ENCODE measurements around the gene AJUBA.
"Not testable (repeated sequence)": the region's sequence is repeated elsewhere in the genome, so short reads cannot be mapped to it uniquely, and the experiment has no call there.

Gene AJUBA

DNA sequence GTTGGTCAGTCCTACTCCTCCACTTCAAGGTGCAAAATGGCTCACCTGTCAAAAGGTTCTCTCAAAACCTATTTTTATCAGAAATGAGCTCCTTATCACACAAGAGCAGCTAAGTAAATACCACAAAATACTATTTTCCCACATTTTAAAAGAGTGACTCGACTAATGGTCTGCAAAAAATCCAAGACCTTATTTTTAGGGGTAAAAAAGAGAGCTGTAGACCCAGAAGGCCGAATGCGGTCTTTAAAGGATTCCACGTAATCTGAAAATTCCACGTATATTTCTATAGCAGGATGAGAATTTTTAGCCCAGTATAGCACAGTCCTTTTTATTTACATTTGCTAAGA lies 23.8 kb upstream of the AJUBA start:
- Histone ChIP-seq H3K4me2 (ENCODE audit: low read depth, low read length, poor library complexity, severe bottlenecking) (peak overlapping the region; percentile 99), H3K9ac (ENCODE audit: low read depth, low read length, poor library complexity, severe bottlenecking) (peak overlapping the region; percentile 85), H3F3A (ENCODE audit: low read depth) (peaks cover 7% of the 10 kb centered on the region), H3K9me3 (ENCODE audit: insufficient read depth, low read depth, low read length) (no peaks in the 10 kb centered on the region), H3K36me3 (ENCODE audit: insufficient read depth, low read length) (no peaks in the 10 kb centered on the region), H2AFZ (ENCODE audit: low read length) (peak overlapping the region; percentile 83), H3K4me1 (ENCODE audit: insufficient read depth, low read length, poor library complexity, severe bottlenecking) (peaks cover 46% of the 10 kb centered on the region), H3K4me3 (ENCODE audit: low read length, poor library complexity, severe bottlenecking) (peak overlapping the region; percentile 96), H4K20me1 (ENCODE audit: insufficient read depth, low read length, poor library complexity, severe bottlenecking) (no peaks in the 10 kb centered on the region), H3K79me2 (ENCODE audit: insufficient read depth, low read length) (peaks cover 36% of the 10 kb centered on the region), H3K27me3 (ENCODE audit: insufficient read depth, low read length, poor library complexity, severe bottlenecking) (no peaks in the 10 kb centered on the region), H3K9me2 (replicated peaks; ENCODE audit: low read depth, low read length) (no peaks in the 10 kb centered on the region)
- TF ChIP-seq EZH2phosphoT487 (IDR thresholded peaks at IDR 0.05; ENCODE audit: borderline replicate concordance), result no peak
- TF ChIP-seq, protein P1, sequence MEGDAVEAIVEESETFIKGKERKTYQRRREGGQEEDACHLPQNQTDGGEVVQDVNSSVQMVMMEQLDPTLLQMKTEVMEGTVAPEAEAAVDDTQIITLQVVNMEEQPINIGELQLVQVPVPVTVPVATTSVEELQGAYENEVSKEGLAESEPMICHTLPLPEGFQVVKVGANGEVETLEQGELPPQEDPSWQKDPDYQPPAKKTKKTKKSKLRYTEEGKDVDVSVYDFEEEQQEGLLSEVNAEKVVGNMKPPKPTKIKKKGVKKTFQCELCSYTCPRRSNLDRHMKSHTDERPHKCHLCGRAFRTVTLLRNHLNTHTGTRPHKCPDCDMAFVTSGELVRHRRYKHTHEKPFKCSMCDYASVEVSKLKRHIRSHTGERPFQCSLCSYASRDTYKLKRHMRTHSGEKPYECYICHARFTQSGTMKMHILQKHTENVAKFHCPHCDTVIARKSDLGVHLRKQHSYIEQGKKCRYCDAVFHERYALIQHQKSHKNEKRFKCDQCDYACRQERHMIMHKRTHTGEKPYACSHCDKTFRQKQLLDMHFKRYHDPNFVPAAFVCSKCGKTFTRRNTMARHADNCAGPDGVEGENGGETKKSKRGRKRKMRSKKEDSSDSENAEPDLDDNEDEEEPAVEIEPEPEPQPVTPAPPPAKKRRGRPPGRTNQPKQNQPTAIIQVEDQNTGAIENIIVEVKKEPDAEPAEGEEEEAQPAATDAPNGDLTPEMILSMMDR (conservative IDR thresholded peaks at IDR 0.05; ENCODE audit: low read length), result no peak

DNA sequence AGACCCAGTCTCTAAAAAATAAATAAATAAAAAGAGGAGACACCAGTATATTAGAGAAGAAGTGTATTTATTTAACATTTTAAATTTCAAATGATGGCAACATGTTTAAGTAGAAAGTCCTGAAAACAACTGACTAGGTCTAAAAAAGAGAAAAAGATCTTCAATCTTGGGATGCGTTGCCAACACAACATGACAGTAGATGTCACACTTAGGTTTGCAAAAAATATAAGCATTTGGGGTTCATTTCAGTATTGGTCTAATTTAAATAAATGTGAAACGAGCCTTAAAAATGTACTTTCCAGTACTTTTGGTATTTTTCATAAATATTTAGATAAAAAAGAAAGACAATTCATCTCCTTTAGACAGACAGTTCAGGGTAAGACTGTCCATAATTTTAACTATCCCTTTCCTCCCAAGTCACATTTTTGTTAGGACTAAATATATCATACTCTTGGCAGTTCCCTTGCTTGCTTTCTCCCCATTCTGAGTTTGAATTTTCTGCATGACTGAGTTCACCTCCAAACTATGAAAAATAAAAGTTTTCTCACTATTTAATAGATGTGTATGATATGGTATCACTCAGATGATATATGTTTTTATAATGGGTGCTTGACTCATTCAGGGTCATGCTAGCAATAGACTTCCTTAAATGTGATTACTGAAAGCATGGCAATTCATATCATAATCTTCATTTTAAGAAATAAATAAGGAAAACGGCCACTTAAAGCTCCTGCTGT lies 23.3 kb upstream of the AJUBA start:
- H3K9me3 ChIP-seq (ENCODE audit: insufficient read depth, low read depth, low read length), result no peaks in the 10 kb centered on the region
- H3K4me3 ChIP-seq (ENCODE audit: low read length, poor library complexity, severe bottlenecking), result peak overlapping the region; percentile 96

GRCh38 chr14:23004274-23004673 lies 21.9 kb upstream of the AJUBA start:
- H2AFZ ChIP-seq (ENCODE audit: low read length); H3K4me2 ChIP-seq (ENCODE audit: low read depth, low read length, poor library complexity, severe bottlenecking); H3K9ac ChIP-seq (ENCODE audit: low read depth, low read length, poor library complexity, severe bottlenecking); H3F3A ChIP-seq (ENCODE audit: low read depth); H3K9me3 ChIP-seq (ENCODE audit: insufficient read depth, low read depth, low read length); H3K4me3 ChIP-seq (ENCODE audit: low read length, poor library complexity, severe bottlenecking); H4K20me1 ChIP-seq (ENCODE audit: insufficient read depth, low read length, poor library complexity, severe bottlenecking); H3K36me3 ChIP-seq (ENCODE audit: insufficient read depth, low read length); H3K27me3 ChIP-seq (ENCODE audit: insufficient read depth, low read length, poor library complexity, severe bottlenecking); H3K9me2 ChIP-seq (replicated peaks; ENCODE audit: low read depth, low read length): not testable (repeated sequence)
- Histone ChIP-seq H3K79me2 (ENCODE audit: insufficient read depth, low read length) (peaks cover 31% of the 10 kb centered on the region), H3K4me1 (ENCODE audit: insufficient read depth, low read length, poor library complexity, severe bottlenecking) (peaks cover 39% of the 10 kb centered on the region)

More for the DNA sequence above, 23.3 kb upstream of the AJUBA start:
- H4K20me1 ChIP-seq (ENCODE audit: insufficient read depth, low read length, poor library complexity, severe bottlenecking), result no peaks in the 10 kb centered on the region
- peak overlapping the region; percentile 85 for H3K9ac ChIP-seq (ENCODE audit: low read depth, low read length, poor library complexity, severe bottlenecking)
- no peaks in the 10 kb centered on the region for H3K27me3 ChIP-seq (ENCODE audit: insufficient read depth, low read length, poor library complexity, severe bottlenecking)
- H3K79me2 ChIP-seq (ENCODE audit: insufficient read depth, low read length), result peaks cover 36% of the 10 kb centered on the region
- no peak for TF ChIP-seq EZH2phosphoT487 (IDR thresholded peaks at IDR 0.05; ENCODE audit: borderline replicate concordance)
- TF ChIP-seq, protein P1 (conservative IDR thresholded peaks at IDR 0.05; ENCODE audit: low read length), result no peak
- H3K4me1 ChIP-seq (ENCODE audit: insufficient read depth, low read length, poor library complexity, severe bottlenecking), result peaks cover 46% of the 10 kb centered on the region
- H3K9me2 ChIP-seq (replicated peaks; ENCODE audit: low read depth, low read length), result no peaks in the 10 kb centered on the region
- peak overlapping the region; percentile 99 for H3K4me2 ChIP-seq (ENCODE audit: low read depth, low read length, poor library complexity, severe bottlenecking)
- no peak overlapping the region for H2AFZ ChIP-seq (ENCODE audit: low read length)
- no peaks in the 10 kb centered on the region for H3K36me3 ChIP-seq (ENCODE audit: insufficient read depth, low read length)
- peaks cover 7% of the 10 kb centered on the region for H3F3A ChIP-seq (ENCODE audit: low read depth)

DNA sequence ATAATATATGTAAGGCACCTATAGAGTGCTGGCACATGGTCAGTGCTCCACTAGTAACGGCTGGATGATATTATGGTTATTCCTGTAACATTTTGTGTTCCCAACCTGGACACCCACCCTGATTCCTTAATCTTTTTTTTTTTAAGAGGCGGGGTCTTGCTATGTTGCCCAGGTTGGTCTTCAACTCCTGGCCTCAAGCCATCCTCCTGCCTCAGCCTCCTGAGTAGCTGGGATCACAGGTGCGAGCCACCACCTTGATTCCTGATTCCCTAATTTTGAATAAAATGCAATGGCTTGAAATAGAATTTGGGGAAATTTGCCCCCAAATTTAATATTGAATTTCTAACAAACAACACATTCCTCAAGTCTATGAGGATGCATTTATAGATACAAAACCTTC lies 20.2 kb upstream of the AJUBA start:
- H3F3A ChIP-seq (ENCODE audit: low read depth), result no peaks in the 10 kb centered on the region
- H3K36me3 ChIP-seq (ENCODE audit: insufficient read depth, low read length), result no peaks in the 10 kb centered on the region
- H3K9ac ChIP-seq (ENCODE audit: low read depth, low read length, poor library complexity, severe bottlenecking), result no peak overlapping the region
- no peak overlapping the region for H3K4me3 ChIP-seq (ENCODE audit: low read length, poor library complexity, severe bottlenecking)
- no peaks in the 10 kb centered on the region for H3K9me3 ChIP-seq (ENCODE audit: insufficient read depth, low read depth, low read length)
- H3K4me1 ChIP-seq (ENCODE audit: insufficient read depth, low read length, poor library complexity, severe bottlenecking), result peaks cover 23% of the 10 kb centered on the region
- TF ChIP-seq, protein P1 (conservative IDR thresholded peaks at IDR 0.05; ENCODE audit: low read length), result no peak
- no peak for TF ChIP-seq EZH2phosphoT487 (IDR thresholded peaks at IDR 0.05; ENCODE audit: borderline replicate concordance)
- no peak overlapping the region for H3K4me2 ChIP-seq (ENCODE audit: low read depth, low read length, poor library complexity, severe bottlenecking)
- H2AFZ ChIP-seq (ENCODE audit: low read length), result no peak overlapping the region
- H3K27me3 ChIP-seq (ENCODE audit: insufficient read depth, low read length, poor library complexity, severe bottlenecking), result no peaks in the 10 kb centered on the region
- H3K9me2 ChIP-seq (replicated peaks; ENCODE audit: low read depth, low read length), result no peaks in the 10 kb centered on the region
- no peaks in the 10 kb centered on the region for H4K20me1 ChIP-seq (ENCODE audit: insufficient read depth, low read length, poor library complexity, severe bottlenecking)
- peaks cover 15% of the 10 kb centered on the region for H3K79me2 ChIP-seq (ENCODE audit: insufficient read depth, low read length)
